VCaP (cell line): Measurements from ENCODE around the gene PAPPA.

ENCODE experiments used
- H3K27ac ChIP-seq: fragments of 450-650 bp; 2 replicates; pipeline ENCODE4 v1.5.1; 2017
- CTCF ChIP-seq: fragments of 450-650 bp; conservative IDR thresholded peaks from 2 replicates; pipeline ENCODE4 v1.5.1; 2017; ENCODE audit warnings: mild to moderate bottlenecking, moderate library complexity

The PAPPA gene

GRCh38 chr9:116153765-116154333 lies at the start of gene PAPPA:
Gene PAPPA (plus strand): TSS chr9:116153791. CDS start chr9:116154173, 382 bp downstream.
- no peak for TF ChIP-seq CTCF
- no peak within 1 kb of the TSS for H3K27ac ChIP-seq

- TF ChIP-seq CTCF: no peak
- no peak overlapping the region for H3K27ac ChIP-seq
Observed at GRCh38 chr9:116103976-116104820, 49.4 kb upstream of the PAPPA start.

- peak; percentile 68 for TF ChIP-seq CTCF
- H3K27ac ChIP-seq: no peak overlapping the region
Observed at GRCh38 chr9:116112236-116112635, 41.4 kb upstream of the PAPPA start.

GRCh38 chr9:116115761-116116353 lies 37.7 kb upstream of the PAPPA start:
- no peak overlapping the region for H3K27ac ChIP-seq
- TF ChIP-seq CTCF: no peak

- no peak for TF ChIP-seq CTCF
- no peak overlapping the region for H3K27ac ChIP-seq
Observed at GRCh38 chr9:116116393-116116792, 37.2 kb upstream of the PAPPA start.

- TF ChIP-seq CTCF: no peak
- H3K27ac ChIP-seq: no peak overlapping the region
Observed at GRCh38 chr9:116123171-116123570, 30.4 kb upstream of the PAPPA start.

GRCh38 chr9:116124472-116125040 lies 29.0 kb upstream of the PAPPA start:
- H3K27ac ChIP-seq: no peak overlapping the region
- no peak for TF ChIP-seq CTCF
